Parathyroid adenoma (tissue), 2 donors: ENCODE results near the gene PSMC3.

Experiments used
- H2AFZ ChIP-seq: fragments of 300-600 bp; sonication (generic); one replicate; pipeline ENCODE4 v1.7.0; 2017; ENCODE audit warnings: antibody characterized with exemption, mild to moderate bottlenecking
- H3K27ac ChIP-seq: fragments of 300-600 bp; sonication (generic); one replicate; pipeline ENCODE4 v1.7.0; 2017
- H3K27me3 ChIP-seq: fragments of 300-600 bp; sonication (generic); one replicate; pipeline ENCODE4 v1.7.0; 2017; ENCODE audit warnings: low read length; ENCODE audit not compliant: control insufficient read depth, insufficient read depth
- H3K36me3 ChIP-seq: fragments of 300-600 bp; sonication (generic); one replicate; pipeline ENCODE4 v1.7.0; 2017; ENCODE audit warnings: low read length; ENCODE audit not compliant: control insufficient read depth, insufficient read depth
- H3K4me1 ChIP-seq: fragments of 300-600 bp; sonication (generic); one replicate; pipeline ENCODE4 v1.7.0; 2017; ENCODE audit warnings: control low read depth
- H3K4me2 ChIP-seq: fragments of 300-600 bp; sonication (generic); one replicate; pipeline ENCODE4 v1.7.0; 2017; ENCODE audit warnings: low read length
- H3K4me3 ChIP-seq: fragments of 300-600 bp; sonication (generic); one replicate; pipeline ENCODE4 v1.7.0; 2017; ENCODE audit warnings: low read depth, low read length
- H3K79me2 ChIP-seq: fragments of 300-600 bp; sonication (generic); one replicate; pipeline ENCODE4 v1.7.0; 2017; ENCODE audit warnings: control low read depth
- H3K9ac ChIP-seq: fragments of 300-600 bp; sonication (generic); one replicate; pipeline ENCODE4 v1.7.0; 2017; ENCODE audit warnings: mild to moderate bottlenecking
- H3K9me3 ChIP-seq: fragments of 300-600 bp; sonication (generic); one replicate; pipeline ENCODE4 v1.7.0; 2017; ENCODE audit warnings: low read length; ENCODE audit not compliant: control insufficient read depth
- CTCF ChIP-seq: fragments of 300-600 bp; sonication (generic); IDR thresholded peaks from one replicate; pipeline ENCODE4 v1.7.0; 2017; ENCODE audit warnings: antibody characterized with exemption, mild to moderate bottlenecking
- donor health status: primary hyperparathyroidism.

PSMC3 gene

GRCh38 chr11:47443817-47444216 lies 17.6 kb upstream of the PSMC3 start:
- H3K4me1 ChIP-seq, result no peaks in the 10 kb centered on the region
- H3K27me3 ChIP-seq, result no peaks in the 10 kb centered on the region
- H2AFZ ChIP-seq, result no peak overlapping the region
- H3K9ac ChIP-seq, result no peak overlapping the region
- H3K36me3 ChIP-seq, result no peaks in the 10 kb centered on the region
- H3K27ac ChIP-seq, result no peak overlapping the region
- TF ChIP-seq CTCF, result no peak
- H3K79me2 ChIP-seq, result no peaks in the 10 kb centered on the region
- no peak overlapping the region for H3K4me2 ChIP-seq
- no peak overlapping the region for H3K4me3 ChIP-seq
- no peaks in the 10 kb centered on the region for H3K9me3 ChIP-seq

DNA sequence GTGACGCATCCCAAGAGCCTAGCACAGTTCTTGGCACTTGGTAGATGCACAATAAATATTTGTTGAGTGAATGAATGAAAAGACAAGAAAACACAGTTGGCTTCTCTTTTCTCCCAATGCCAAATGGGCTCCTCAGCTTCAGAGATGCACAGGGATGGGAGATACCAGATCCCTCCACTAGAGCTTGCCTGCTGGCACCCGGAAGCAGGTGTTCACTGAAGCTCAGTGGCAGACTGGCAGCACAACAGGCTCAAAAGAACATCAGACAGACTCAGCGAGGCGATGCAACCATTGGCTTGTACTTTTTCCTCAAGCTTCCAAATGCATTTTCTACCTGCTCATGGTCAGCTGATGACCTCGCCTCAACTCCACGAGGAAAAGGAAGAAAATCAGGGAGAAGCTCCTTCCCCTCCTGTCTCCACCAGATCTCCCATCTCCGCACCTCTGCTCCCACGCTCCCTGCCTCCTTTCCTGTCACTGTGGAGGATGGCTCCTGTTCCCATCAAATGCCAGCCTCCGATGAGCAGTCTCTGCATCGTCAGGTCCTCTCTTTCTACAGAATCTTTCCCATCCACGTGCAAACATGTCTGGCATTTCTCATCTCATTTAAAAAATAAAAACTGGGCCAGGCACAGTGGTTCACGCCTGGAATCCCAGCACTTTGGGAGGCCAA lies 16.9 kb upstream of the PSMC3 start:
- no peak overlapping the region for H3K4me2 ChIP-seq
- no peak overlapping the region for H2AFZ ChIP-seq

DNA sequence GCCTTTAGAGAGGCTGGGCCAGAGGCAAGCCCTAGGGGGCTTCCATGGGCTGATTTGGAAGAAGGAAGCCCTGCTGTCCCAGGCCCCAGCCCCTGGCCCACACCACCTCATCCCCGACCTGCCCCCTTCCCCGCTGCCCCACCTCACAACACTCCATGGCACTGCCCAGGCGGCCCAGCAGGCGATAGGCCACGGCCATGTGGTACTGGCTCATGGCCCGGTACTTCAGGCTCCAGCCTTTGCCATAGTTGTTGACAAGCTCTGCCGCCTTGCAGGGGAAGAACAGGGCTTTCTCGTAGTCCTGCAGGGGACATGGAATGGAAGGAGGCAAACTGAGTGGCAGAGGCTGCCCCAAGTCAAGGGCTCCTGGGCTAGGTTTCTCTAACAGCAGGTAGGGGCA lies 16.3 kb upstream of the PSMC3 start:
- no peak for TF ChIP-seq CTCF
- Histone ChIP-seq H3K27me3 (no peaks in the 10 kb centered on the region), H3K4me3 (no peak overlapping the region), H3K4me1 (no peaks in the 10 kb centered on the region), H3K9ac (no peak overlapping the region), H3K27ac (no peak overlapping the region), H3K79me2 (no peaks in the 10 kb centered on the region), H2AFZ (no peak overlapping the region), H3K9me3 (no peaks in the 10 kb centered on the region), H3K4me2 (no peak overlapping the region), H3K36me3 (no peaks in the 10 kb centered on the region)

More for the DNA sequence above, 16.9 kb upstream of the PSMC3 start:
- Histone ChIP-seq H3K36me3 (no peaks in the 10 kb centered on the region), H3K27ac (no peak overlapping the region), H3K27me3 (no peaks in the 10 kb centered on the region), H3K9ac (no peak overlapping the region), H3K9me3 (no peaks in the 10 kb centered on the region), H3K79me2 (no peaks in the 10 kb centered on the region), H3K4me3 (no peak overlapping the region), H3K4me1 (no peaks in the 10 kb centered on the region)
- no peak for TF ChIP-seq CTCF

GRCh38 chr11:47441421-47441820 lies 15.2 kb upstream of the PSMC3 start:
- no peak for TF ChIP-seq CTCF
- Histone ChIP-seq H3K9me3 (no peaks in the 10 kb centered on the region), H3K4me2 (no peak overlapping the region), H3K9ac (no peak overlapping the region), H3K79me2 (no peaks in the 10 kb centered on the region), H3K36me3 (no peaks in the 10 kb centered on the region), H2AFZ (no peak overlapping the region), H3K4me3 (no peak overlapping the region), H3K27ac (no peak overlapping the region), H3K4me1 (no peaks in the 10 kb centered on the region), H3K27me3 (no peaks in the 10 kb centered on the region)

- Histone ChIP-seq H3K4me3 (no peak overlapping the region), H3K4me1 (no peaks in the 10 kb centered on the region), H3K79me2 (no peaks in the 10 kb centered on the region), H3K9me3 (no peaks in the 10 kb centered on the region), H3K27me3 (no peaks in the 10 kb centered on the region), H3K4me2 (no peak overlapping the region), H2AFZ (no peak overlapping the region), H3K36me3 (no peaks in the 10 kb centered on the region), H3K9ac (no peak overlapping the region), H3K27ac (no peak overlapping the region)
- TF ChIP-seq CTCF, result no peak
These were observed 13.8 kb upstream of the PSMC3 start for GRCh38 chr11:47440054-47440476.
